ENCODE data around the gene HLA-DRA. TPM values are rescaled to one million over a fixed set of nuclear protein-coding genes. Genes with fewer than 3 reads are reported as not detected.

Gene HLA-DRA
- total and polyA plus RNA-seq, 9 of the 15 experiments (the other 6 are each of a cell fraction or from before 2014, with no cell fraction given) = 0.18 to 1.8 (median 0.41) TPM; not detected in 4

DNA sequence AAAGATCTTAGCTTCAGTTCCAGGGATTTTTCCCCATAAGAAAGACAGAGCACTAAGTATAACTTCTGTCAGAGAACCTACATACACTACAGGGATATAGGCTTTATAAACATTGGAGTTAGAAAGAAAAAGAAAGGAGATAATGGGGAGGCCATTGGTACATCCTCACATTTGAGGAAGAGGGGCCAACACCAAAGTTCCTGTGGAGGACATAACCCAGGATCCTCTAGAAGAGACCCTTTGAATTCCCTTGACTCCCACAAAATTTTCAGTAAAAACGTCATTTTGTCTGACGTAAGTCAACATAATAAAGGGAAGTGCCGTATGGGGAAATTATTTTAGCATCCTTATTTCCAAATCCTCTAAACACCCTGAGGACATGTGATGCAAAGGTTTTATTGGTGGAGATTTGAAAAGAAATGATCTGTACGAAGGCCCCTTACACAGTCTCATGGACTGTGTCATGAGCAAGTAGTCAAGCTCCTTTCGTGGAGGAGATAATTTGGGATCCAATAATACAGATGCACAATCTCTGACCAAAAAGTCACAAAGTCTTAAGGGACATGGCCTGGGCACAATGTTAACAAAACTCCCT is 33.2 kb downstream of the HLA-DRA start:
- BruUV-seq (replicated peaks) = no TSS peak
- Histone ChIP-seq H4K20me1 (replicated peaks; ENCODE audit: control insufficient read depth, insufficient read depth, low read length) (no peaks in the 10 kb centered on the region), H3K27me3 (ENCODE audit: control insufficient read depth in 2 of 2, insufficient read depth in 2 of 2, low read length in 2 of 2) (peaks cover 0 to 4% of the 10 kb centered on the region in 2 experiments; a peak in 2 of 5 replicates), H3K4me2 (ENCODE audit: insufficient read depth, low read length) (no peak overlapping the region), H3K4me1 (replicated peaks in 1 of 2; ENCODE audit: control insufficient read depth in 2 of 2, insufficient read depth in 2 of 2, low read length in 2 of 2) (no peaks in the 10 kb centered on the region), H3K4me3 (no peak overlapping the region), H3K9me3 (replicated peaks; ENCODE audit: control insufficient read depth, insufficient read depth, low read depth, low read length) (no peaks in the 10 kb centered on the region), H3K9ac (ENCODE audit: insufficient read depth in 1 of 2, low read depth in 2 of 2, low read length in 2 of 2) (no peak overlapping the region), H3K27ac (ENCODE audit: extremely low read depth, low read depth, low read length) (no peak overlapping the region), H3K36me3 (ENCODE audit: control insufficient read depth, insufficient read depth, low read length) (no peaks in the 10 kb centered on the region), H2AFZ (ENCODE audit: low read depth, low read length) (no peak overlapping the region), H3K9me1 (ENCODE audit: control insufficient read depth, insufficient read depth, low read length) (no peaks in the 10 kb centered on the region), H3K79me2 (ENCODE audit: control insufficient read depth, insufficient read depth, low read length) (no peaks in the 10 kb centered on the region)
- POLR2A ChIA-PET = no interaction called here
- in situ Hi-C loops (cut with MboI) (no loop called here), intact Hi-C loops (cut with micrococcal nuclease) (no loop called here)
- 0 out of 2 replicates have a peak, but pooled peaks have one; percentile 15 for TF ChIP-seq ETV1 (tag; conservative IDR thresholded peaks at IDR 0.05; ENCODE audit: low read depth)
- TF ChIP-seq, protein P1, sequence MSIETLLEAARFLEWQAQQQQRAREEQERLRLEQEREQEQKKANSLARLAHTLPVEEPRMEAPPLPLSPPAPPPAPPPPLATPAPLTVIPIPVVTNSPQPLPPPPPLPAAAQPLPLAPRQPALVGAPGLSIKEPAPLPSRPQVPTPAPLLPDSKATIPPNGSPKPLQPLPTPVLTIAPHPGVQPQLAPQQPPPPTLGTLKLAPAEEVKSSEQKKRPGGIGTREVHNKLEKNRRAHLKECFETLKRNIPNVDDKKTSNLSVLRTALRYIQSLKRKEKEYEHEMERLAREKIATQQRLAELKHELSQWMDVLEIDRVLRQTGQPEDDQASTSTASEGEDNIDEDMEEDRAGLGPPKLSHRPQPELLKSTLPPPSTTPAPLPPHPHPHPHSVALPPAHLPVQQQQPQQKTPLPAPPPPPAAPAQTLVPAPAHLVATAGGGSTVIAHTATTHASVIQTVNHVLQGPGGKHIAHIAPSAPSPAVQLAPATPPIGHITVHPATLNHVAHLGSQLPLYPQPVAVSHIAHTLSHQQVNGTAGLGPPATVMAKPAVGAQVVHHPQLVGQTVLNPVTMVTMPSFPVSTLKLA (conservative IDR thresholded peaks at IDR 0.05) = no peak
- ATAC-seq = no peak
- DNase-seq (ENCODE audit: extremely low read depth in 1 of 4, low spot score in 3 of 4) = no peak
- CTCF ChIA-PET (ENCODE audit: low intra/inter-chr PET ratio) = no interaction called here
- 18% methylated on average over 5 of the region's 5 CpGs for WGBS (ENCODE audit: insufficient coverage, low coverage, missing lambda C conversion rate)
- no peak for FAIRE-seq
